ENCODE measurements around the gene RPL15.

DNA sequence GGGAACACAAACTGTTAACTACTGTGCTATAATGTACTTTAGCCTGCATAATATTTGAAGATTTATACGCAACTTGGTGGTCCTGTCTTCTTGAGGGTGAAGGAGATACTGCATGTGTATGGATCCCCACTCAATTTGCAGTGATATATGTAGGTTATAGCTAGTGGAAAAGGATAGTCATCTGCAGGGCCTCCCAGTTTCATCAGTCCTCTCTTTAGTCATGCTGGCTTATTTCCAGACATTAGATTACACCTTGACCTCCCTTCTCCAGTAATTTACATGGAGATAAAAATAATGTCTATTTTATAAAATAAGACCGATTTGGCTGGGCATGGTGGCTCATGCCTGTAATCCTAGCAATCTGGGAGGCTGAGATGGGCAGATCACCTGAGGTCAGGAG is 31.8 kb downstream of the RPL15 start:
- no peak for TF ChIP-seq CTCF (IDR thresholded peaks at IDR 0.05)
- no peak for TF ChIP-seq POLR2A (IDR thresholded peaks at IDR 0.05; ENCODE audit: low read depth)
- TF ChIP-seq EP300 (IDR thresholded peaks at IDR 0.05): no peak
- peak in 1 of 2 donors; percentile 8 for TF ChIP-seq POLR2AphosphoS5 (IDR thresholded peaks at IDR 0.05)

Measured in esophagus muscularis mucosa (tissue), 4 donors.